Measurements from ENCODE around the gene TOMT. TPM values are rescaled to one million over a fixed set of nuclear protein-coding genes. Genes with fewer than 3 reads are reported as not detected.

The TOMT gene
- total RNA-seq, 1 experiment from 2014 or later = not detected

Other genes starting within 250 kb of the TOMT start
- gene DEFB131B, start 227.5 kb upstream of the TOMT start, total RNA-seq (2014; rRNA removed; shearing (Covaris generic)) = not detected in 2 replicates
- 1.4 and 5.3 TPM in 2 replicates for gene XNDC1N, start 177.3 kb upstream of the TOMT start, total RNA-seq (2014; rRNA removed; shearing (Covaris generic))
- gene RNF121, start 176.9 kb upstream of the TOMT start, total RNA-seq (2014; rRNA removed; shearing (Covaris generic)) = 29.9 and 33.5 TPM in 2 replicates
- 1.6 and 3.9 TPM in 2 replicates for gene IL18BP, start 107.0 kb upstream of the TOMT start, total RNA-seq (2014; rRNA removed; shearing (Covaris generic))
- 113 and 161 TPM in 2 replicates for gene NUMA1, start 25.4 kb upstream of the TOMT start, total RNA-seq (2014; rRNA removed; shearing (Covaris generic))
- gene LRRC51, start 25.1 kb upstream of the TOMT start, total RNA-seq (2014; rRNA removed; shearing (Covaris generic)) = 10.9 and 20.3 TPM in 2 replicates
- gene LAMTOR1, start 2.6 kb upstream of the TOMT start, total RNA-seq (2014; rRNA removed; shearing (Covaris generic)) = 147 and 168 TPM in 2 replicates
- gene ANAPC15, start 6.8 kb downstream of the TOMT start, total RNA-seq (2014; rRNA removed; shearing (Covaris generic)) = 81.5 and 94.6 TPM in 2 replicates
- gene FOLR3, start 29.8 kb downstream of the TOMT start, total RNA-seq (2014; rRNA removed; shearing (Covaris generic)) = not detected in 2 replicates
- 0.50 TPM in 1 of 2 replicates, not detected in the other for gene FOLR1, start 86.2 kb downstream of the TOMT start, total RNA-seq (2014; rRNA removed; shearing (Covaris generic))
- not detected in 2 replicates for gene FOLR2, start 110.9 kb downstream of the TOMT start, total RNA-seq (2014; rRNA removed; shearing (Covaris generic))
- gene INPPL1, start 118.8 kb downstream of the TOMT start, total RNA-seq (2014; rRNA removed; shearing (Covaris generic)) = 55.7 and 73.0 TPM in 2 replicates
- gene PHOX2A, start 138.3 kb downstream of the TOMT start, total RNA-seq (2014; rRNA removed; shearing (Covaris generic)) = not detected in 2 replicates

All from A172 (cell line).